Rectal smooth muscle tissue (tissue), 1 donor: ENCODE measurements around the gene EGF.
"Not testable (repeated sequence)": the region's sequence is repeated elsewhere in the genome, so short reads cannot be mapped to it uniquely, and the experiment has no call there.

ENCODE experiments used
- H3K27ac ChIP-seq: one replicate; pipeline ENCODE4 v1.7.0; 2013; ENCODE audit warnings: low read depth, low read length, inconsistent platforms
- H3K27me3 ChIP-seq: one replicate; pipeline ENCODE4 v1.7.0; 2013; ENCODE audit warnings: low read length; ENCODE audit not compliant: control insufficient read depth, insufficient read depth
- H3K36me3 ChIP-seq: one replicate; pipeline ENCODE4 v1.7.0; 2013; ENCODE audit warnings: low read length; ENCODE audit not compliant: control insufficient read depth, insufficient read depth
- H3K4me1 ChIP-seq: one replicate; pipeline ENCODE4 v1.7.0; 2013; ENCODE audit warnings: low read length; ENCODE audit not compliant: control insufficient read depth, insufficient read depth
- H3K4me3 ChIP-seq: one replicate; pipeline ENCODE4 v1.7.0; 2013; ENCODE audit warnings: low read length
- H3K9ac ChIP-seq: one replicate; pipeline ENCODE4 v1.7.0; 2013; ENCODE audit warnings: low read length

Gene EGF

GRCh38 chr4:109925396-109925795, 12.7 kb downstream of the EGF start:
- Histone ChIP-seq H3K27ac (no peak overlapping the region), H3K4me1 (no peaks in the 10 kb centered on the region), H3K9ac (no peak overlapping the region), H3K4me3 (no peak overlapping the region), H3K36me3 (no peaks in the 10 kb centered on the region), H3K27me3 (no peaks in the 10 kb centered on the region)

GRCh38 chr4:109928327-109929045, 15.8 kb downstream of the EGF start:
- H3K9ac ChIP-seq, result no peak overlapping the region
- no peak overlapping the region for H3K27ac ChIP-seq
- no peak overlapping the region for H3K4me3 ChIP-seq
- no peaks in the 10 kb centered on the region for H3K4me1 ChIP-seq
- H3K36me3 ChIP-seq, result no peaks in the 10 kb centered on the region
- no peaks in the 10 kb centered on the region for H3K27me3 ChIP-seq

- H3K36me3 ChIP-seq, result no peaks in the 10 kb centered on the region
- H3K27me3 ChIP-seq, result no peaks in the 10 kb centered on the region
- H3K9ac ChIP-seq, result no peak overlapping the region
- no peaks in the 10 kb centered on the region for H3K4me1 ChIP-seq
- no peak overlapping the region for H3K27ac ChIP-seq
- no peak overlapping the region for H3K4me3 ChIP-seq
Observed at GRCh38 chr4:109930464-109930863, 17.8 kb downstream of the EGF start.

- H3K36me3 ChIP-seq, result no peaks in the 10 kb centered on the region
- no peaks in the 10 kb centered on the region for H3K27me3 ChIP-seq
- H3K9ac ChIP-seq, result no peak overlapping the region
- no peak overlapping the region for H3K4me3 ChIP-seq
- H3K27ac ChIP-seq, result no peak overlapping the region
- H3K4me1 ChIP-seq, result no peaks in the 10 kb centered on the region
Observed at GRCh38 chr4:109930872-109931271, 18.2 kb downstream of the EGF start.

- Histone ChIP-seq H3K36me3 (no peaks in the 10 kb centered on the region), H3K4me3 (no peak overlapping the region), H3K4me1 (no peaks in the 10 kb centered on the region), H3K9ac (no peak overlapping the region), H3K27me3 (no peaks in the 10 kb centered on the region), H3K27ac (no peak overlapping the region)
Observed at GRCh38 chr4:109931318-109931717, 18.6 kb downstream of the EGF start.

GRCh38 chr4:109937352-109937751, 24.7 kb downstream of the EGF start:
- not testable (repeated sequence) for H3K4me3 ChIP-seq

GRCh38 chr4:109939190-109939589, 26.5 kb downstream of the EGF start:
- no peaks in the 10 kb centered on the region for H3K27me3 ChIP-seq
- H3K4me1 ChIP-seq, result no peaks in the 10 kb centered on the region
- H3K27ac ChIP-seq, result no peak overlapping the region
- H3K36me3 ChIP-seq, result no peaks in the 10 kb centered on the region
- H3K4me3 ChIP-seq, result no peak overlapping the region
- H3K9ac ChIP-seq, result no peak overlapping the region

More at GRCh38 chr4:109937352-109937751, 24.7 kb downstream of the EGF start:
- H3K36me3 ChIP-seq, H3K27ac ChIP-seq, H3K9ac ChIP-seq, H3K4me1 ChIP-seq, H3K27me3 ChIP-seq: not testable (repeated sequence)

GRCh38 chr4:109942292-109942926, 29.7 kb downstream of the EGF start:
- no peak overlapping the region for H3K9ac ChIP-seq
- H3K36me3 ChIP-seq, result no peaks in the 10 kb centered on the region
- H3K27me3 ChIP-seq, result no peaks in the 10 kb centered on the region
- no peak overlapping the region for H3K4me3 ChIP-seq
- no peaks in the 10 kb centered on the region for H3K4me1 ChIP-seq
- no peak overlapping the region for H3K27ac ChIP-seq

GRCh38 chr4:109943745-109944144, 31.1 kb downstream of the EGF start:
- Histone ChIP-seq H3K27ac (no peak overlapping the region), H3K4me1 (no peaks in the 10 kb centered on the region), H3K4me3 (no peak overlapping the region), H3K27me3 (no peaks in the 10 kb centered on the region), H3K36me3 (no peaks in the 10 kb centered on the region), H3K9ac (no peak overlapping the region)

- no peaks in the 10 kb centered on the region for H3K4me1 ChIP-seq
- no peak overlapping the region for H3K27ac ChIP-seq
- H3K36me3 ChIP-seq, result no peaks in the 10 kb centered on the region
- H3K9ac ChIP-seq, result no peak overlapping the region
- no peaks in the 10 kb centered on the region for H3K27me3 ChIP-seq
- no peak overlapping the region for H3K4me3 ChIP-seq
Observed at GRCh38 chr4:109944591-109944990, 31.9 kb downstream of the EGF start.

- Histone ChIP-seq H3K27ac (no peak overlapping the region), H3K27me3 (no peaks in the 10 kb centered on the region), H3K9ac (no peak overlapping the region), H3K4me3 (no peak overlapping the region), H3K4me1 (no peaks in the 10 kb centered on the region), H3K36me3 (no peaks in the 10 kb centered on the region)
Observed at GRCh38 chr4:109945056-109945455, 32.4 kb downstream of the EGF start.

- H3K4me1 ChIP-seq, result no peaks in the 10 kb centered on the region
- no peak overlapping the region for H3K9ac ChIP-seq
- H3K27ac ChIP-seq, result no peak overlapping the region
- H3K4me3 ChIP-seq, result no peak overlapping the region
- H3K36me3 ChIP-seq, result no peaks in the 10 kb centered on the region
- no peaks in the 10 kb centered on the region for H3K27me3 ChIP-seq
Observed at GRCh38 chr4:109946120-109946519, 33.4 kb downstream of the EGF start.

GRCh38 chr4:109947457-109947856, 34.8 kb downstream of the EGF start:
- Histone ChIP-seq H3K4me1 (no peaks in the 10 kb centered on the region), H3K36me3 (no peaks in the 10 kb centered on the region), H3K27ac (no peak overlapping the region), H3K4me3 (no peak overlapping the region), H3K27me3 (no peaks in the 10 kb centered on the region), H3K9ac (no peak overlapping the region)
